Inferior parietal cortex (tissue), 1 donor: Measurements from ENCODE around the gene ZBTB1.
A peak's percentile ranks its signal among the peaks of the same experiment; 100 is the strongest.
"Not testable (repeated sequence)": the region's sequence is repeated elsewhere in the genome, so short reads cannot be mapped to it uniquely, and the experiment has no call there.

Source experiments
- DNase-seq: peaks from one replicate; pipeline ENCODE4 v3.0.0-alpha.2; 2016; ENCODE audit errors: extremely low spot score

ZBTB1 gene

GRCh38 chr14:64569646-64570045, 65.1 kb downstream of the ZBTB1 start:
- DNase-seq, result not testable (repeated sequence)

- no peak for DNase-seq
These were observed 68.0 kb downstream of the ZBTB1 start for GRCh38 chr14:64572386-64573104.

GRCh38 chr14:64573109-64573508, 68.5 kb downstream of the ZBTB1 start:
- DNase-seq, result peak; percentile 88
